GM18519 (cell line): ENCODE results near the gene RASGRF1.
"Not testable (repeated sequence)": the region's sequence is repeated elsewhere in the genome, so short reads cannot be mapped to it uniquely, and the experiment has no call there.

Experiments
- ATAC-seq: cut with Tn5 transposase; IDR thresholded peaks from one replicate; pipeline ENCODE4 v1.9.1; 2021; ENCODE audit warnings: mild to moderate bottlenecking, moderate library complexity; ENCODE audit not compliant: unreplicated experiment, low FRiP score

The RASGRF1 gene

GRCh38 chr15:78942741-78943140 is 147.8 kb downstream of the RASGRF1 start:
- ATAC-seq, result no peak

GRCh38 chr15:78938658-78939488 is 151.7 kb downstream of the RASGRF1 start:
- ATAC-seq, result peak; percentile 48

- no peak for ATAC-seq
These were observed 153.3 kb downstream of the RASGRF1 start for GRCh38 chr15:78937132-78937739.

- ATAC-seq, result no peak
These were observed 155.9 kb downstream of the RASGRF1 start for GRCh38 chr15:78934655-78935023.

- no peak for ATAC-seq
These were observed 156.5 kb downstream of the RASGRF1 start for GRCh38 chr15:78933823-78934654.

GRCh38 chr15:78933187-78933822 is 157.3 kb downstream of the RASGRF1 start:
- ATAC-seq, result no peak

- ATAC-seq, result no peak
These were observed 158.2 kb downstream of the RASGRF1 start for GRCh38 chr15:78932258-78932808.

GRCh38 chr15:78931439-78932257 is 158.9 kb downstream of the RASGRF1 start:
- ATAC-seq, result no peak

GRCh38 chr15:78930577-78931388 is 159.8 kb downstream of the RASGRF1 start:
- ATAC-seq, result no peak

GRCh38 chr15:78929536-78930264 is 160.9 kb downstream of the RASGRF1 start:
- ATAC-seq, result no peak

GRCh38 chr15:78928616-78929093 is 161.9 kb downstream of the RASGRF1 start:
- ATAC-seq, result no peak

- not testable (repeated sequence) for ATAC-seq
These were observed 162.4 kb downstream of the RASGRF1 start for GRCh38 chr15:78928176-78928575.

- no peak for ATAC-seq
These were observed 163.3 kb downstream of the RASGRF1 start for GRCh38 chr15:78927077-78927790.

- ATAC-seq, result no peak
These were observed 164.4 kb downstream of the RASGRF1 start for GRCh38 chr15:78925956-78926743.

- ATAC-seq, result no peak
These were observed 165.4 kb downstream of the RASGRF1 start for GRCh38 chr15:78925076-78925624.
